GM19099 (cell line): Measurements from ENCODE around the gene OSBPL2.

Experiments used
- POLR2A ChIP-seq: IDR thresholded peaks from 3 replicates; pipeline ENCODE4 v1.6.1; 2011; ENCODE audit warnings: low read depth; ENCODE audit not compliant: insufficient read length; ENCODE audit errors: extremely low read depth

OSBPL2 gene

GRCh38 chr20:62285722-62286121 is 47.4 kb downstream of the OSBPL2 start:
- TF ChIP-seq POLR2A = no peak

- no peak for TF ChIP-seq POLR2A
These were observed 48.3 kb downstream of the OSBPL2 start for GRCh38 chr20:62286493-62287064.

- no peak for TF ChIP-seq POLR2A
These were observed 48.8 kb downstream of the OSBPL2 start for GRCh38 chr20:62287129-62287528.

GRCh38 chr20:62287759-62288534 is 49.6 kb downstream of the OSBPL2 start:
- no peak for TF ChIP-seq POLR2A

GRCh38 chr20:62288535-62289105 is 50.3 kb downstream of the OSBPL2 start:
- no peak for TF ChIP-seq POLR2A

- no peak for TF ChIP-seq POLR2A
These were observed 50.8 kb downstream of the OSBPL2 start for GRCh38 chr20:62289131-62289530.

- no peak for TF ChIP-seq POLR2A
These were observed 51.6 kb downstream of the OSBPL2 start for GRCh38 chr20:62289898-62290297.

- no peak for TF ChIP-seq POLR2A
These were observed 53.1 kb downstream of the OSBPL2 start for GRCh38 chr20:62291251-62292066.

- no peak for TF ChIP-seq POLR2A
These were observed 53.8 kb downstream of the OSBPL2 start for GRCh38 chr20:62292108-62292507.

GRCh38 chr20:62293111-62293784 is 54.9 kb downstream of the OSBPL2 start:
- TF ChIP-seq POLR2A = no peak

GRCh38 chr20:62293946-62294345 is 55.6 kb downstream of the OSBPL2 start:
- TF ChIP-seq POLR2A = no peak

- no peak for TF ChIP-seq POLR2A
These were observed 56.2 kb downstream of the OSBPL2 start for GRCh38 chr20:62294516-62294915.

GRCh38 chr20:62296724-62297448 is 58.6 kb downstream of the OSBPL2 start:
- no peak for TF ChIP-seq POLR2A
